ENCODE results near the gene NMNAT1. TPM values are rescaled to one million over a fixed set of nuclear protein-coding genes. Genes with fewer than 3 reads are reported as not detected.

NMNAT1 gene
- total RNA-seq, 3 donors from 2014 or later, result 6.6 to 8.3 (median 6.9) TPM

- DNase-seq (ENCODE audit: low spot score in 2 of 2), result no peak
- Histone ChIP-seq H3K36me3 (no peaks in the 10 kb centered on the region), H3K4me1 (peaks cover 4 to 5% of the 10 kb centered on the region in 2 donors), H3K4me3 (no peak overlapping the region), H3K27ac (peak overlapping the region; percentile 39 to 60), H3K27me3 (no peaks in the 10 kb centered on the region), H3K9me3 (no peaks in the 10 kb centered on the region)
- TF ChIP-seq POLR2A (IDR thresholded peaks at IDR 0.05) (no peak), POLR2AphosphoS5 (IDR thresholded peaks at IDR 0.05) (no peak)
- TF ChIP-seq, protein P1, sequence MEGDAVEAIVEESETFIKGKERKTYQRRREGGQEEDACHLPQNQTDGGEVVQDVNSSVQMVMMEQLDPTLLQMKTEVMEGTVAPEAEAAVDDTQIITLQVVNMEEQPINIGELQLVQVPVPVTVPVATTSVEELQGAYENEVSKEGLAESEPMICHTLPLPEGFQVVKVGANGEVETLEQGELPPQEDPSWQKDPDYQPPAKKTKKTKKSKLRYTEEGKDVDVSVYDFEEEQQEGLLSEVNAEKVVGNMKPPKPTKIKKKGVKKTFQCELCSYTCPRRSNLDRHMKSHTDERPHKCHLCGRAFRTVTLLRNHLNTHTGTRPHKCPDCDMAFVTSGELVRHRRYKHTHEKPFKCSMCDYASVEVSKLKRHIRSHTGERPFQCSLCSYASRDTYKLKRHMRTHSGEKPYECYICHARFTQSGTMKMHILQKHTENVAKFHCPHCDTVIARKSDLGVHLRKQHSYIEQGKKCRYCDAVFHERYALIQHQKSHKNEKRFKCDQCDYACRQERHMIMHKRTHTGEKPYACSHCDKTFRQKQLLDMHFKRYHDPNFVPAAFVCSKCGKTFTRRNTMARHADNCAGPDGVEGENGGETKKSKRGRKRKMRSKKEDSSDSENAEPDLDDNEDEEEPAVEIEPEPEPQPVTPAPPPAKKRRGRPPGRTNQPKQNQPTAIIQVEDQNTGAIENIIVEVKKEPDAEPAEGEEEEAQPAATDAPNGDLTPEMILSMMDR (IDR thresholded peaks at IDR 0.05), result no peak
- intact Hi-C loops (cut with DNase I; ENCODE audit: low total_unique reads), result no loop called here
Measured at GRCh38 chr1:9907441-9907840, 35.8 kb upstream of the NMNAT1 start.

- no peaks in the 10 kb centered on the region for H3K27me3 ChIP-seq
- H3K9me3 ChIP-seq, result no peaks in the 10 kb centered on the region
- peak overlapping the region; percentile 77 to 91 for H3K27ac ChIP-seq
- no peak for DNase-seq (ENCODE audit: low spot score in 2 of 2)
- H3K36me3 ChIP-seq, result no peaks in the 10 kb centered on the region
- H3K4me1 ChIP-seq, result peaks cover 4 to 5% of the 10 kb centered on the region in 2 donors
- no peak for TF ChIP-seq POLR2A (IDR thresholded peaks at IDR 0.05)
- TF ChIP-seq, protein P1 (IDR thresholded peaks at IDR 0.05), result no peak
- no peak for TF ChIP-seq POLR2AphosphoS5 (IDR thresholded peaks at IDR 0.05)
- intact Hi-C loops (cut with DNase I; ENCODE audit: low total_unique reads), result no loop called here
- peak overlapping the region; percentile 87 to 93 (median 92) for H3K4me3 ChIP-seq
Measured at GRCh38 chr1:9908871-9909233, 34.4 kb upstream of the NMNAT1 start.

DNA sequence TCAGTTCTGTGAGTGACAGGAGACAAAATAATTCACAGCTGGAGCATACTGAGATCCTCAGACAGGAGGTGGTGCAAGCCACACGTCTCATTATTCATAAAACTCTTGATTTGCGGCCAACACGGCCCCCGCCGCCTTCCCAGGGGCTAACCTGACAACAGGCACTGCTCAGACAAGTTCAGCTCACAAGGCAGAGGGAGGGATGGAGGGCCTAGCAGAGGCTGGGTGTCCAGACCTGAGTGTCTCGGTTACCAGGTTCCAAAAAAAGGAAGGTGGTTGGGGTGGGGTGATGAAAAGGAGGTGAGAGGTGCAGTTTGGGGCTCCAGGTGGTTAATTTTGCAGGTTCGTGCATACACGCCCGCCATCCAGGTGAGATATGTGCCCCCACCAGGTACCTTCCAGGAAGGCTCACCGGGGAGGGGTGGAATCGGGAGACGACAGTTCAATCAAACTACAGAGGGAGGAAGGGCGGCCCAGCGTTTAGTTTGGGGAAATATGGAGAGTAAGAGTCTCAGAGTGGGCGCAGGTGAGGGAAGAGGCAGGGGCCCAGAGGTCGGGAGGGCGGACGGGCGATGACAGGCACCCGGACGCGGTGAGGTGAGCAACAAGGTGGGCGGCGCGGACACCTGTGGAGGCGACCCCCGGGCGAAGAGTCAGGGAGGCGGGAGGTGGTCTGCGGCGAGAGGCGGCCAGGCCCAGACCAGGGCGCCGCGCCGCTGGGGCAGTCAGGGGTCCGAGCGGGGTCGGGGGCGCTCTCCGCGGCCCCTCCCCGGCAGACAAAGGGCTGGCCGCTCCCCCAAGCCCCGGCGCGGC lies 33.8 kb upstream of the NMNAT1 start:
- Histone ChIP-seq H3K27me3 (no peaks in the 10 kb centered on the region), H3K4me3 (peak overlapping the region; percentile 87 to 93 (median 92)), H3K4me1 (peaks cover 4 to 5% of the 10 kb centered on the region in 2 donors), H3K27ac (peak overlapping the region; percentile 77 to 91), H3K36me3 (no peaks in the 10 kb centered on the region), H3K9me3 (no peaks in the 10 kb centered on the region)
- no peak for DNase-seq (ENCODE audit: low spot score in 2 of 2)
- intact Hi-C loops (cut with DNase I; ENCODE audit: low total_unique reads), result no loop called here
- TF ChIP-seq POLR2AphosphoS5 (IDR thresholded peaks at IDR 0.05) (no peak), POLR2A (IDR thresholded peaks at IDR 0.05) (no peak)
- TF ChIP-seq, protein P1 (IDR thresholded peaks at IDR 0.05), result no peak

DNA sequence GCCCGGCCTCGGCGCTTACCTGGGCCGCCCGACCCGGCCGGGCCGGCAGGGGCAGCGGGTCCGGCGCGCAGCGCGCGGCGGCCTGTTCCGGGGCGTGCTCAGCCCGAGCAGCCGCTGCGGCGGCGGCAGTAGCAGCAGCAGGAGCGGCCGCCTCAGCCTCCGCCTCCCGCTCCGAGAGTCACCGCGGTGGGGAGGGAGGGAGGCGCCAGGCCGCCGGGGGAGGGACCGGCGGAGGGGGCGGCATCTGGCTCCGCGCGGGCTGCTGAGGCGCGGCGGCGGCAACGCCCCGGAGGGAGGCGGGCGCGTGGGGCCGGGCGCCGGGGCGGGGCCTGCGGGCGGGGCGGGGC lies 33.2 kb upstream of the NMNAT1 start, which contains the start of gene CTNNBIP1:
Gene CTNNBIP1, minus strand, starts transcription at position 194 of the 347 bp plus-strand sequence. CDS start 38,205 bp downstream, outside the sequence.
- H3K27ac ChIP-seq, result peak within 1 kb of the TSS; percentile 95 to 96

More for the DNA sequence above, 33.2 kb upstream of the NMNAT1 start, which contains the start of gene CTNNBIP1:
- Histone ChIP-seq H3K9me3 (no peaks in the 10 kb centered on the region), H3K4me1 (peaks cover 4 to 5% of the 10 kb centered on the region in 2 donors), H3K27me3 (no peaks in the 10 kb centered on the region), H3K36me3 (no peaks in the 10 kb centered on the region), H3K4me3 (peak within 1 kb of the TSS; percentile 87 to 93 (median 92))
- intact Hi-C loops (cut with DNase I; ENCODE audit: low total_unique reads), result no loop called here
- DNase-seq (ENCODE audit: low spot score in 2 of 2), result no peak
- TF ChIP-seq, protein P1 (IDR thresholded peaks at IDR 0.05), result no peak
- TF ChIP-seq POLR2A (IDR thresholded peaks at IDR 0.05) (no peak), POLR2AphosphoS5 (IDR thresholded peaks at IDR 0.05) (no peak)
